ENCODE results near the gene AMOTL2.

AMOTL2 gene

DNA sequence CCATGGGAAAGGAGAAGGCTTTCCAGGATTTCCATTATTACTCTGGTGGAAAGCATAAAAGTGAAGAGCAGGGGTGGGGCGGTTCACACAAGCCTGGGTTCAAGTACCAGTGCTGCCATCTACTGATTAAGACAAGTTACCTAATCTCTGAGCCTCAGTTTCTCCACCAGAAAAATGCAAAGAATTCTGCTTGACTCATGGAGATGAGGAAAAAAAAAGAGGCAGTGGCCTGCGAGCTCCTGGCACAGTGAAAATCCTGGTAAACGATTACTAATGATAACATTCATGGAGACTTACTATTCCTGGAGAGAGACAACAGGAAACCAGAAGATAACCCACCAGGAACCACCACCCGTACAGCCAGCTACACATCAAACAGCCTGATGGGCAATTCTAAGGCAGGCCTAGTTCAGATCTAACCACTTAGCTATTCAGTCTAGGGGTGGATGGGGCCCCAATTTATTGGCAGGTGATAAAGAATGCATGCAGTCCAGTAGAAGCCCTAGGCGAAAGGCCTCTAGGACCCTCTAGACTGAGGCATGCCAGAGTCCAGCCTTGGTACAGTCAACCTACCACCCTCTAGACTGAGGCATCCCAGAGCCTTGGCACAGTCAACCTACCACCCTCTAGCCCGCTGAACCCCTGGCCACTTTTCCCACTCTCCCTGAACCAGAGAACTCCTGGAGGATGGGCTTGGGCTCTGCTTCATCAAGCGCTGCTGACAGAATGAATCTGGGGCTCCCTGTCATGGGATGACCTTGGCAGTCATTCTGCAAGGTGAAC lies 2.5 kb downstream of the AMOTL2 start:
- no peak for TF ChIP-seq CTCF (IDR thresholded peaks at IDR 0.05; ENCODE audit: low read depth, low read length, poor library complexity, severe bottlenecking)
- no peak for TF ChIP-seq EZH2phosphoT487 (IDR thresholded peaks at IDR 0.05; ENCODE audit: borderline replicate concordance, low read length)
- Histone ChIP-seq H3K36me3 (ENCODE audit: control insufficient read depth, low read length) (no peaks in the 10 kb centered on the region), H3K9me3 (ENCODE audit: control insufficient read depth, insufficient read depth, low read length) (no peaks in the 10 kb centered on the region)

GRCh38 chr3:134370611-134371531 lies 3.4 kb downstream of the AMOTL2 start:
- 0 out of 2 replicates have a peak, but pooled peaks cover 14% of the 10 kb centered on the region for H3K27me3 ChIP-seq (ENCODE audit: control insufficient read depth, low read length)
- no peak overlapping the region for H3K4me3 ChIP-seq (ENCODE audit: low read length)
- H3K4me2 ChIP-seq (ENCODE audit: low read length): no peak overlapping the region
- no peak overlapping the region for H3K27ac ChIP-seq (ENCODE audit: low read depth, low read length)
- no peaks in the 10 kb centered on the region for H3K79me2 ChIP-seq (ENCODE audit: control insufficient read depth, low read length)
- no peaks in the 10 kb centered on the region for H3K9me3 ChIP-seq (ENCODE audit: control insufficient read depth, insufficient read depth, low read length)
- no peaks in the 10 kb centered on the region for H3K9me2 ChIP-seq (replicated peaks; ENCODE audit: control insufficient read depth, low read length)
- H3K4me1 ChIP-seq (ENCODE audit: control insufficient read depth, low read length): no peaks in the 10 kb centered on the region
- TF ChIP-seq CTCF (IDR thresholded peaks at IDR 0.05; ENCODE audit: low read depth, low read length, poor library complexity, severe bottlenecking) (no peak), EZH2phosphoT487 (IDR thresholded peaks at IDR 0.05; ENCODE audit: borderline replicate concordance, low read length) (no peak)
- H3K36me3 ChIP-seq (ENCODE audit: control insufficient read depth, low read length): no peaks in the 10 kb centered on the region
- no peaks in the 10 kb centered on the region for H4K20me1 ChIP-seq (ENCODE audit: control insufficient read depth, insufficient read depth, low read depth, low read length)
- H3F3A ChIP-seq (ENCODE audit: control insufficient read depth, insufficient read depth): no peaks in the 10 kb centered on the region

More for the DNA sequence above, 2.5 kb downstream of the AMOTL2 start:
- H3F3A ChIP-seq (ENCODE audit: control insufficient read depth, insufficient read depth): no peaks in the 10 kb centered on the region
- H3K4me3 ChIP-seq (ENCODE audit: low read length): no peak overlapping the region
- no peaks in the 10 kb centered on the region for H4K20me1 ChIP-seq (ENCODE audit: control insufficient read depth, insufficient read depth, low read depth, low read length)
- H3K4me1 ChIP-seq (ENCODE audit: control insufficient read depth, low read length): no peaks in the 10 kb centered on the region
- H3K27me3 ChIP-seq (ENCODE audit: control insufficient read depth, low read length): 0 out of 2 replicates have a peak, but pooled peaks cover 14% of the 10 kb centered on the region
- H3K9me2 ChIP-seq (replicated peaks; ENCODE audit: control insufficient read depth, low read length): no peaks in the 10 kb centered on the region
- no peaks in the 10 kb centered on the region for H3K79me2 ChIP-seq (ENCODE audit: control insufficient read depth, low read length)
- H3K27ac ChIP-seq (ENCODE audit: low read depth, low read length): no peak overlapping the region
- no peak overlapping the region for H3K4me2 ChIP-seq (ENCODE audit: low read length)

GRCh38 chr3:134369861-134370596 lies 4.2 kb downstream of the AMOTL2 start:
- H3K4me2 ChIP-seq (ENCODE audit: low read length): no peak overlapping the region
- 0 out of 2 replicates have a peak, but pooled peaks cover 7% of the 10 kb centered on the region for H3K27me3 ChIP-seq (ENCODE audit: control insufficient read depth, low read length)
- no peak for TF ChIP-seq EZH2phosphoT487 (IDR thresholded peaks at IDR 0.05; ENCODE audit: borderline replicate concordance, low read length)
- TF ChIP-seq CTCF (IDR thresholded peaks at IDR 0.05; ENCODE audit: low read depth, low read length, poor library complexity, severe bottlenecking): no peak
- H3K9me2 ChIP-seq (replicated peaks; ENCODE audit: control insufficient read depth, low read length): no peaks in the 10 kb centered on the region
- H3F3A ChIP-seq (ENCODE audit: control insufficient read depth, insufficient read depth): no peaks in the 10 kb centered on the region
- no peak overlapping the region for H3K4me3 ChIP-seq (ENCODE audit: low read length)
- H3K4me1 ChIP-seq (ENCODE audit: control insufficient read depth, low read length): no peaks in the 10 kb centered on the region
- H3K79me2 ChIP-seq (ENCODE audit: control insufficient read depth, low read length): no peaks in the 10 kb centered on the region
- H3K27ac ChIP-seq (ENCODE audit: low read depth, low read length): no peak overlapping the region
- no peaks in the 10 kb centered on the region for H3K9me3 ChIP-seq (ENCODE audit: control insufficient read depth, insufficient read depth, low read length)
- no peaks in the 10 kb centered on the region for H3K36me3 ChIP-seq (ENCODE audit: control insufficient read depth, low read length)
- no peaks in the 10 kb centered on the region for H4K20me1 ChIP-seq (ENCODE audit: control insufficient read depth, insufficient read depth, low read depth, low read length)

All from DOHH2 (cell line).